Renal cortex interstitium (tissue), 15 donors: ENCODE results near the gene VSNL1. TPM values are rescaled to one million over a fixed set of nuclear protein-coding genes. Genes with fewer than 3 reads are reported as not detected.

ENCODE experiments used
- DNase-seq, 11 donors: peaks; one replicate each; pipeline ENCODE4 v3.0.0-alpha.2; 2013; ENCODE audit warnings: low read depth in 9 of 11, low spot score in 4 of 11; ENCODE audit errors: extremely low read depth in 1 of 11
- long read RNA-seq, 16 experiments: transcript quantifications; one replicate each; lab custom pipeline, GENCODE V29; 2026
- polyA plus RNA-seq, 3 donors: library from polyadenylated mRNA; unstranded; fragments of 120-200 nt; gene quantifications; one replicate each; pipeline ENCODE4 v1.2.1, GENCODE V29; 2013; ENCODE audit not compliant: insufficient read length in 3 of 3

The VSNL1 gene
- 1 to 10 TPM; 3.8 to 5.2 (median 4.2) TPM for polyA plus RNA-seq
- long read RNA-seq, donor 1, result 0 reads
- long read RNA-seq, donor 2, result 0 reads
- long read RNA-seq, donor 3, partial matches to known transcripts, result 0 of 4 reads
- long read RNA-seq, donor 3, other reads (novel, unspliced or antisense), result 0 of 4 reads
- long read RNA-seq, donor 4, partial matches to known transcripts, result 0 of 3 reads
- long read RNA-seq, donor 4, other reads (novel, unspliced or antisense), result 0 of 3 reads
- long read RNA-seq, donor 5, result 0 reads
- long read RNA-seq, donor 6, result 0 reads
- long read RNA-seq, donor 7, partial matches to known transcripts, result 0 of 1 reads
- long read RNA-seq, donor 7, other reads (novel, unspliced or antisense), result 0 of 1 reads
- long read RNA-seq, donor 8, partial matches to known transcripts, result 0 of 3 reads
- long read RNA-seq, donor 8, other reads (novel, unspliced or antisense), result 0 of 3 reads
- long read RNA-seq, donor 9, result 0 reads
- long read RNA-seq, donor 10, partial matches to known transcripts, result 0 of 1 reads
- long read RNA-seq, donor 10, other reads (novel, unspliced or antisense), result 0 of 1 reads
- long read RNA-seq, donor 11, partial matches to known transcripts, result 0 of 1 reads
- long read RNA-seq, donor 11, other reads (novel, unspliced or antisense), result 0 of 1 reads
- long read RNA-seq, donor 12, result 0 reads
- long read RNA-seq, donor 13, partial matches to known transcripts, result 0 of 4 reads
- long read RNA-seq, donor 13, other reads (novel, unspliced or antisense), result 0 of 4 reads
- long read RNA-seq, donor 14, result 0 reads
- long read RNA-seq, donor 15, result 0 reads
- long read RNA-seq, donor 16, partial matches to known transcripts, result 53 of 56 reads
- long read RNA-seq, donor 16, other reads (novel, unspliced or antisense), result 0 of 56 reads

DNA sequence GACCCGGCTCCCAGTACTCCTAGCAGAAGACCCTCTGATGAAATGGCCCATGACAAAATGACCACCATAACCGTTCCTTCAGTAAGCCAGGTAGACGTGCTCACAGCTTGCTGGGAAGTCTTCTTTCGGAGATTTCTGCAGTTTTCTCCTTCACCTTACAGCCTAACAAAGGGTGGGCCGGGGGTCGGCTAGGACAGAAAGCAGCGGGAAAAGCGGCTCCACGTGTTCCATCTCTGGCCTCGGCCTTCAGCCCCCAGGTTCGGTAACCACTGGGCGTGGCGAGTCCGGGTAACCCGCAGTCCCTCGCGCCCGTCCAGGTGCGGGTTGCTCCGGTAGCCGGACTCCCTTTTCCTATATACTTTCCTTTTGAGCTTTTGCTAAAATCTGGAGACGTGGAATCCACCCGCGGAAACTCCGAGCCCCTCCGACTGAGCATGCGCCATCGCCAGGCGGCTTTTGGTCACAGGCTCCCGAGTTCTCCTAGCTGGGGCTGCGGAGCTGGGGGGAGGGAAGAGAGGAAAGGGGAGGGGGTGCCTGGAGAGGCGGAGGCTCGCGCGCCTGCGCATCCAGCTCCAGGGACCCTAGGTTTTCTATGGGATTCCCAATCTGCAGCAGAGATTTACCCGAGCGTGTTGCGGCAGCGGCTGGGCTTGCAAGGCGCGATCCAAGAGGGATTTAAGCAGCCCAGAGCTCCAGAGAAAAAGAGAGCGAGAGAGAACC is at the start of gene VSNL1:
Gene VSNL1, plus strand, starts transcription at position 604 of the 720 bp plus-strand sequence. CDS start 51,379 bp downstream, outside the sequence.
- DNase-seq, result peak; percentile 86 to 96 (median 92)

- DNase-seq, result no peak
These were observed 44.9 kb upstream of the VSNL1 start for GRCh38 chr2:17495590-17495989.

- DNase-seq, result no peak
These were observed 42.8 kb upstream of the VSNL1 start for GRCh38 chr2:17497718-17498117.

- no peak for DNase-seq
These were observed 33.5 kb upstream of the VSNL1 start for GRCh38 chr2:17506736-17507616.

DNA sequence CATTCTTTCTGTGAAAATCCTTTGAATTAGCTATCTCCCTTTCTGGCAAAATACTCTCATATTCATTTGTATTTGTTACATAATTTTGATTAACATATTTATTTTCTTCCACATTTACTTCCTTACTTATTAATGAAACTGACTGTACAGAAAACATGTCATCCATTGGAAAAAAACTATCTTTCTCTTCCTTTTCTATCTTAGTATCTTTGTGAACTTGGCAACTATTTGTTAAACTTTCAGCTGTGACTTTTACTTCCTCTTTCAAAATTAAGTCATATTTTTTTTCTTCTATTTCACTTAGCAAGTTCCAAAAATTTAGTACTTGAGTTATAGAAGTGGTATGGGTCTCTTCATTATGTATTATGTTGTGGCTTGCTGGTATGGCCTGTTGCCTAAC is 24.8 kb upstream of the VSNL1 start:
- no peak for DNase-seq

GRCh38 chr2:17517481-17518211 is 22.9 kb upstream of the VSNL1 start:
- peak in 1 of 11 donors; percentile 10 for DNase-seq

DNA sequence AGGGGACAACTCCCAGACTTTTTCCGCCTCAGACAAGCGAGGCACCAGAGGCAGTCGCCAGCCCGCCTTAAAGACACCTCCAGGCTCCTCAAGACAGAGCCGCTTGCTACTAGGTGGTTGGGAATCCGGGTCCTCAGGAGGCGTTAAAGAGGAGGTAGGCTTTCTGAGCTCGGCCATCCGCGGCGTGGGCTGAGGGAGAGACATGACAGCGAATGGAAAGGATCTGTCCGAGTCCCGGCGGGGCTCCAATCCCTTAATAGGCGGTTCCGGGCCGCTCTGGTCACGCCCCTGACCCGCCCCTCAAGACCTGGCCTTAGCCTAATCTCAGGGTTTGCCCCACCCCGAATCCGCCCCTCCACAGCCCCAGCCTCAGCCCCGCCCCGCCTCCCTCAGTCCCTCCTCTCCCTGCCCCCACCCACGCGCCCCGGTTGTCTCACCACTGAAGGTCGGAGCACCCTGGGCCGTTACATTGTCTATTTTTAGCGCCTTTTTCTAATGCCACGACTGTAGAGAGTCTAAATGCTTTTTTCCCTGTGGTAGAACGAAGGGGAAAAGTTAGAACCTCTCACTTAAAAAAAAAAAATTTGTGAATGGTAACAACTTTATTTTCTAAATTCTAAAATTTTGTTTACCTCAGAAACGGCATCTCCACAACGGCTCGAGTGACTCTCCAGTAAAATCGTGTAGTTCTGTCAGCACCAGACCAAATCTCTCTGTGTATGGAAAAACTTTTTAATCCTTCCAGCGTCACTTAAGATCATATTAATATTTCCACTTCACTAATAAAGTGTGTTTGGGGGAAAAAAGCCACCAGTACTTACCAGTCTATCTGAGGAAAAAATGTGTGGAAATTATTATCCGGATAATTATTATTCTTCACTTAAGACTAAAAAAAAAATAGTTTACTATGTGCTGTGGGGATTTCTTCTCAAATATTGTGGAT is 22.0 kb upstream of the VSNL1 start, which contains the start of gene RAD51AP2:
Gene RAD51AP2, minus strand, starts transcription at position 229 of the 943 bp plus-strand sequence. Its CDS starts 25 bp downstream, at position 204.
- DNase-seq, result peak in 9 of 11 donors; percentile 35 to 77 (median 62)

DNA sequence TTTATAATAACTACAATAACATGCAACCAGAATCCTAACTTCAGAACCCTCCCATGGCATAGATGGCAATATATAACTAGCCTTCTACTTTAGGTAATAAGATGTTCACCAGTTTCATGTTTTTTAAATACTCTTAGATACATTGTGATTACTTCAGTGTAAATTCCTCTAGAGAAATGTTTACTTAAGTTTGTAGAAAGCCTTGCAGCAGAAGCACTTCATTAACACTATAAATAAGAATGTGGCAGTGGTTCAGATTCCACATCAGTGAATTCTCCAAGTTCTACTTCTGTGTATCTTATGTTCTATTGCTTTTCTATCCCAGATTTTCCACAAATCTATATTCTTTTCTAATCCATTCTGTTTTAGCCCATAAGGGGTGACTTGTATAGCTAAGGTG is 21.0 kb upstream of the VSNL1 start:
- no peak for DNase-seq

GRCh38 chr2:17520761-17521160 is 19.7 kb upstream of the VSNL1 start:
- no peak for DNase-seq

DNA sequence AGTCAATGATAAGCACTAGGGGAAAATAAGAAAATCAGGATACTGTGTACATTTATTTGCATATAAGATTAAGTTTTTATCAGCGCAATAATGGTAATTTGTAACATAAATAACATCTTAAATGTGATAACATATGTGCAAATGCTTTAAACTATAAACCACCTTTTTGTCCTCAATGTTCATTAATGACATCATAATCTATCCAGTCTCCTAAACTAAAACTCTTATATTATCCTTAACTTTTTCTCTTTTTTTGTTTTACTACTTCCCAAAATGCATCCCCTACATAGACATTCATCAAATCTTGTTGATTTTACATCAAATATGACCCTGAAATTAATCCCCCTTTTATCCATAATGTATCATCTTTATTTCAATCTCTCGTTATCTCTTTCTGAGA is 18.9 kb upstream of the VSNL1 start:
- DNase-seq, result no peak

DNA sequence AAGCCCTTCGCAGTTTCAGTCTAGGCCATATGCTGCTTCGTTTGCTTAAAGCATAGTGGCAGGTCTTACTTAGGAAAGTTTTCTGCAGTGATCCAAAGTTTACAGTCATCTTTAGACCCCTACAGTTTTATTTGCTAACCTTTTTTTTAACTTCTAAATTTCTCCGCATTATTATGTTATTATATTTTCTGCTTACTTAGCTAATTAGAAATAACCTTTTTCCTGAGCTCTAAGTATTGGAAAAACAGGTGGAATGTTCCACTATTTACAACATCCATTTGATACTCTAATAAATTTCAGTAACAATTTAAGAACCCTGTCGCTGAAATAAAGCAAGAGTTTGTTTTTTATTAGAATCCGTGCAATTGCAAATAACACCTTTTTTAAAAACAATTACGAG is 18.2 kb upstream of the VSNL1 start:
- DNase-seq, result no peak

DNA sequence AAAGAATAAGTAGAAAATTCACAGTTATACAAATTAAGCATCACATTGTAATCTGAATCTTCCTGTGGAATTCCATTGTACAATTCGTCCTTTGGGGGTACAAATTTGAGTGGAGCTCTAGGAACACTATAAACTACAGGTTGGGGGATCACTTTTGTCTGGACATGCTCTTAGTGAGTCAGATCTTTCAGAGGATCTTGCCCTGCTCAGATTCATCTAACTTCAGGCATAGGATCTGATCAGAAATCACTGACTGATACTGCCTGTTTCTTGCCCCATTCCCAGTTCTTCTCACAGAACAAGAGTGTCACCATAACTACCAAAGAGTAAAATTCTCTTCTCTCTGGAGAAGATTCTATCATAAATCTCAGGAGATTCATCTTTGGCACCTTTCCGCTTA is 10.7 kb upstream of the VSNL1 start:
- no peak for DNase-seq

GRCh38 chr2:17533546-17533945 is 7.0 kb upstream of the VSNL1 start:
- DNase-seq, result no peak

DNA sequence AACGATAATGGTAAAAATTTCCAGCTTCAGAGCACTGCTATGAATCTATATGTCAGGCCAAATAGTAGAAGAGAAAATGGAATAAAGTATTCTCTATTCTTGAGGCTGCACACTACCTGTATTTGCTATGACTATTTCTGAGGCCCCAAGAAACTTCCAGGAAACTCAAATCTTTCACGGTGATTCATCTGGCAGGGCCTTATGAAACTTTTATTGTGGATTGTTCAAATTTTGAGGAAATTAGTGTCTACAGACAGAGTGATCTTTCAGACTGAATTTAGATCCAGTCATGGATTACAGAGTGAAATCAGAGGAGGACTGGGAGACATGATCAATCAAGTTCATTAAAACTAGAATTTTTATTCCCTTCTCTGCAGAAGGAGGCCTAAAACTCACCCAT is 4.1 kb upstream of the VSNL1 start:
- DNase-seq, result no peak

- DNase-seq, result peak in 7 of 11 donors; percentile 13 to 56 (median 24)
These were observed 2.3 kb upstream of the VSNL1 start for GRCh38 chr2:17538022-17538843.
